CD14-positive monocyte (primary cell): Measurements from ENCODE around the gene ZC2HC1C. TPM values are rescaled to one million over a fixed set of nuclear protein-coding genes. Genes with fewer than 3 reads are reported as not detected.

Experiments used
- DNase-seq, 3 donors: peaks; one replicate each; pipeline ENCODE4 v3.0.0-alpha.2; 2011 to 2022
- H2AFZ ChIP-seq: 2 replicates; pipeline ENCODE4 v1.6.0; 2012; ENCODE audit warnings: mild to moderate bottlenecking, low read depth, low read length, inconsistent platforms; ENCODE audit not compliant: insufficient read depth, poor library complexity, severe bottlenecking
- H3K27ac ChIP-seq, 2 donors: 1 replicate in 1 of 2; 2 replicates in 1 of 2; pipeline ENCODE4 v1.5.1; 2012 to 2013; ENCODE audit warnings: low read length in 2 of 2, control low read depth in 1 of 2, inconsistent platforms in 1 of 2, low read depth in 1 of 2, mild to moderate bottlenecking in 1 of 2
- H3K27me3 ChIP-seq, 2 donors: one replicate each; pipeline versions ENCODE4 v1.6.0 to v1.6.1; 2011 to 2013; ENCODE audit warnings: low read length in 2 of 2; ENCODE audit not compliant: control insufficient read depth in 2 of 2, insufficient read depth in 2 of 2
- H3K36me3 ChIP-seq, 2 donors: replicated peaks in 1 of 2; 1 replicate in 1 of 2; 2 replicates in 1 of 2; pipeline versions ENCODE4 v1.5.1 to v1.6.1; 2012 to 2013; ENCODE audit warnings: low read length in 2 of 2, control low read depth in 1 of 2, inconsistent platforms in 1 of 2, mild to moderate bottlenecking in 1 of 2; ENCODE audit not compliant: insufficient read depth in 2 of 2, control insufficient read depth in 1 of 2
- H3K4me1 ChIP-seq, 2 donors: 1 replicate in 1 of 2; 2 replicates in 1 of 2; pipeline versions ENCODE4 v1.5.1 to v1.6.1; 2012 to 2013; ENCODE audit warnings: low read length in 2 of 2, control low read depth in 1 of 2, inconsistent platforms in 1 of 2, mild to moderate bottlenecking in 1 of 2, moderate library complexity in 1 of 2; ENCODE audit not compliant: insufficient read depth in 2 of 2, control insufficient read depth in 1 of 2
- H3K4me2 ChIP-seq: replicated peaks from 2 replicates; pipeline ENCODE3; 2012; ENCODE audit warnings: low read length, moderate library complexity, mild to moderate bottlenecking; ENCODE audit not compliant: poor library complexity, severe bottlenecking; ENCODE audit errors: extremely low read depth
- H3K4me3 ChIP-seq, 3 experiments: fragments of 200-600 bp in 1 of 3; sonication (generic) in 1 of 3; replicated peaks in 1 of 3; 1 replicate in 2 of 3; 2 replicates in 1 of 3; pipeline ENCODE4 v1.5.1; 2011 to 2013; ENCODE audit warnings: low read length in 3 of 3, mild to moderate bottlenecking in 3 of 3, control low read depth in 2 of 3, low read depth in 2 of 3, inconsistent platforms in 1 of 3, moderate library complexity in 1 of 3
- H3K79me2 ChIP-seq: 2 replicates; pipeline ENCODE4 v1.6.0; 2012; ENCODE audit warnings: mild to moderate bottlenecking, control low read depth, inconsistent platforms, low read length, moderate library complexity; ENCODE audit not compliant: insufficient read depth
- H3K9ac ChIP-seq: 2 replicates; pipeline ENCODE4 v1.6.0; 2017; ENCODE audit warnings: low read length, mild to moderate bottlenecking; ENCODE audit not compliant: insufficient read depth, poor library complexity, severe bottlenecking
- H3K9me3 ChIP-seq, 2 donors: replicated peaks in 1 of 2; 1 replicate in 1 of 2; 2 replicates in 1 of 2; pipeline versions ENCODE4 v1.5.1 to v1.6.1; 2012 to 2013; ENCODE audit warnings: low read length in 2 of 2, control low read depth in 1 of 2; ENCODE audit not compliant: control insufficient read depth in 1 of 2, insufficient read depth in 1 of 2
- H4K20me1 ChIP-seq: 2 replicates; pipeline ENCODE4 v1.6.0; 2012; ENCODE audit warnings: mild to moderate bottlenecking, low read length, control low read depth, moderate library complexity; ENCODE audit not compliant: insufficient read depth
- H3K27ac Mint-ChIP-seq, 7 donors: one replicate each; pipeline ENCODE4 v1.8.0; 2020; ENCODE audit warnings: mild to moderate bottlenecking in 7 of 7, mixed read lengths in 7 of 7, moderate library complexity in 6 of 7, inconsistent platforms in 2 of 7
- H3K27me3 Mint-ChIP-seq, 3 donors: one replicate each; pipeline ENCODE4 v1.8.0; 2021 to 2022; ENCODE audit warnings: low read depth in 3 of 3, mild to moderate bottlenecking in 3 of 3, mixed read lengths in 3 of 3, moderate library complexity in 3 of 3, inconsistent platforms in 1 of 3
- H3K36me3 Mint-ChIP-seq, 2 donors: one replicate each; pipeline ENCODE4 v1.8.0; 2020; ENCODE audit warnings: mixed read lengths in 2 of 2, inconsistent platforms in 1 of 2, mild to moderate bottlenecking in 1 of 2
- H3K4me1 Mint-ChIP-seq: one replicate; pipeline ENCODE4 v1.8.0; 2020; ENCODE audit warnings: mild to moderate bottlenecking, mixed read lengths
- H3K4me3 Mint-ChIP-seq, 2 donors: one replicate each; pipeline ENCODE4 v1.8.0; 2020; ENCODE audit warnings: mild to moderate bottlenecking in 2 of 2, mixed read lengths in 2 of 2, moderate library complexity in 1 of 2
- H3K9me3 Mint-ChIP-seq, 7 donors: one replicate each; pipeline ENCODE4 v1.8.0; 2020 to 2022; ENCODE audit warnings: mixed read lengths in 7 of 7, mild to moderate bottlenecking in 6 of 7, moderate library complexity in 6 of 7, inconsistent platforms in 2 of 7
- CTCF ChIP-seq: fragments of 200-600 bp; IDR thresholded peaks from one replicate; pipeline ENCODE4 v1.8.0; 2022; ENCODE audit warnings: antibody characterized with exemption, mild to moderate bottlenecking
- WGBS: methylation state at CpG from one replicate; pipeline ENCODE4 v1.1.5; 2013; ENCODE audit warnings: missing lambda C conversion rate; ENCODE audit not compliant: insufficient coverage; 5-methylcytosine and 5-hydroxymethylcytosine counted together
- intact Hi-C, 2 donors: fragments of 100-400 bp; cut with micrococcal nuclease; formaldehyde crosslinking; loops; one replicate each; pipeline versions ENCODE4 v1.15.0 to v1.15.1; 2023
- polyA plus RNA-seq, 3 donors: library from polyadenylated mRNA; depleted of rRNA in 1 of 3; unstranded in 2 of 3; stranded (reverse) in 1 of 3; fragments of 300-500 nt in 2 of 3; fragments of >200 nt in 1 of 3; fragmentation: Illumina TruSeq in 2 of 3; gene quantifications; 1 replicate in 2 of 3; 2 replicates in 1 of 3; pipeline ENCODE4 v1.2.3, GENCODE V29; 2012 to 2021

The ZC2HC1C gene
- polyA plus RNA-seq, 3 donors = 0.08 TPM; not detected in 2

- H3K27me3 ChIP-seq = no peaks in the 10 kb centered on the region
- peaks cover 9 to 17% of the 10 kb centered on the region in 2 donors for H3K4me1 ChIP-seq
- H3K9me3 Mint-ChIP-seq = peaks cover 0 to 5% (median 0%) of the 10 kb centered on the region in 7 donors
- peaks cover 23% of the 10 kb centered on the region for H3K79me2 ChIP-seq
- no peak overlapping the region for H2AFZ ChIP-seq
- WGBS = no CpG with 5 or more reads among the region's 2 CpGs
- H3K4me3 Mint-ChIP-seq = no peak overlapping the region
- H3K27me3 Mint-ChIP-seq = no peaks in the 10 kb centered on the region
- H3K36me3 Mint-ChIP-seq = peaks cover 19 to 25% of the 10 kb centered on the region in 2 donors
- no peaks in the 10 kb centered on the region for H4K20me1 ChIP-seq
- H3K27ac ChIP-seq = no peak overlapping the region
- no peak overlapping the region for H3K4me3 ChIP-seq
- H3K9me3 ChIP-seq = no peaks in the 10 kb centered on the region
- H3K4me2 ChIP-seq = no peak overlapping the region
- no peak overlapping the region for H3K9ac ChIP-seq
- H3K4me1 Mint-ChIP-seq = peaks cover 16% of the 10 kb centered on the region
- no peak for TF ChIP-seq CTCF
- no peak overlapping the region for H3K27ac Mint-ChIP-seq
- intact Hi-C loops = loop anchor here (10.0 kb wide), 2 partner anchors 56 to 116 kb away; partner anchors contain the start of gene EIF2B2 (in 1 of the 2)
- no peak for DNase-seq
- no peaks in the 10 kb centered on the region for H3K36me3 ChIP-seq
Measured at GRCh38 chr14:75060420-75060819, 9.0 kb upstream of the ZC2HC1C start.

GRCh38 chr14:75063013-75063412, 6.4 kb upstream of the ZC2HC1C start:
- peak overlapping the region; percentile 75 to 84 (median 84) for H3K4me3 ChIP-seq
- H4K20me1 ChIP-seq = no peaks in the 10 kb centered on the region
- Mint-ChIP-seq H3K27ac (peak overlapping the region in 2 of 7 donors; percentile 95 to 96), H3K4me1 (peaks cover 16% of the 10 kb centered on the region), H3K4me3 (peak overlapping the region; percentile 99), H3K36me3 (peaks cover 14% of the 10 kb centered on the region in 2 donors), H3K9me3 (peaks cover 0 to 5% (median 0%) of the 10 kb centered on the region in 7 donors), H3K27me3 (no peaks in the 10 kb centered on the region)
- peak overlapping the region; percentile 81 for H3K4me2 ChIP-seq
- H3K79me2 ChIP-seq = peaks cover 21% of the 10 kb centered on the region
- H3K27me3 ChIP-seq = no peaks in the 10 kb centered on the region
- H3K9me3 ChIP-seq = no peaks in the 10 kb centered on the region
- 15% methylated on average over 3 of the region's 5 CpGs for WGBS
- H3K36me3 ChIP-seq = no peaks in the 10 kb centered on the region
- peak overlapping the region; percentile 86 for H2AFZ ChIP-seq
- no peak for TF ChIP-seq CTCF
- peak overlapping the region in 1 of 2 donors; percentile 76 for H3K27ac ChIP-seq
- peaks cover 9 to 26% of the 10 kb centered on the region in 2 donors for H3K4me1 ChIP-seq
- no peak for DNase-seq
- no peak overlapping the region for H3K9ac ChIP-seq
- intact Hi-C loops = loop anchor here (10.0 kb wide), 2 partner anchors 58 to 118 kb away; partner anchors contain the start of gene EIF2B2 (in 1 of the 2)
